Sigmoid colon (tissue), 7 donors: Measurements from ENCODE around the gene PAPLN. TPM values are rescaled to one million over a fixed set of nuclear protein-coding genes. Genes with fewer than 3 reads are reported as not detected.

ENCODE experiments used
- DNase-seq: peaks from one replicate; pipeline ENCODE4 v3.0.0-alpha.2; 2019
- H3K27ac ChIP-seq, 4 donors: fragments of 200-600 bp; sonication (generic); one replicate each; pipeline ENCODE4 v1.5.1; 2016 to 2019; ENCODE audit warnings: mild to moderate bottlenecking in 1 of 4
- H3K27me3 ChIP-seq, 3 donors: fragments of 200-600 bp; sonication (generic); one replicate each; pipeline ENCODE4 v1.5.1; 2019; ENCODE audit warnings: mild to moderate bottlenecking in 1 of 3
- H3K36me3 ChIP-seq, 4 donors: fragments of 200-600 bp; sonication (generic); one replicate each; pipeline ENCODE4 v1.5.1; 2016 to 2019
- H3K4me1 ChIP-seq, 4 donors: fragments of 200-600 bp; sonication (generic); one replicate each; pipeline ENCODE4 v1.5.1; 2017 to 2019
- H3K4me3 ChIP-seq, 4 donors: fragments of 200-600 bp; sonication (generic); one replicate each; pipeline ENCODE4 v1.5.1; 2017 to 2019; ENCODE audit warnings: mild to moderate bottlenecking in 2 of 4, moderate library complexity in 1 of 4
- H3K9me3 ChIP-seq, 4 donors: fragments of 200-600 bp in 3 of 4; sonication (generic) in 3 of 4; one replicate each; pipeline versions ENCODE4 v1.5.1 to v1.6.1; 2013 to 2019
- CTCF ChIP-seq, 4 experiments: fragments of 450-650 bp in 3 of 4; fragments of 200-600 bp in 1 of 4; IDR thresholded peaks; one replicate each; pipeline ENCODE4 v1.5.1; 2016 to 2019; ENCODE audit warnings: antibody characterized with exemption in 4 of 4, mild to moderate bottlenecking in 3 of 4, moderate library complexity in 2 of 4
- EP300 ChIP-seq, 4 donors: sonication (generic); formaldehyde crosslinking; IDR thresholded peaks; one replicate each; pipeline ENCODE4 v1.6.1; 2017; ENCODE audit warnings: antibody characterized with exemption in 4 of 4
- POLR2A ChIP-seq, 2 donors: fragments of 450-650 bp; IDR thresholded peaks; one replicate each; pipeline ENCODE4 v1.6.1; 2016; ENCODE audit warnings: antibody characterized with exemption in 2 of 2, mild to moderate bottlenecking in 2 of 2, moderate library complexity in 2 of 2
- POLR2AphosphoS5 ChIP-seq, 4 donors: sonication (generic); formaldehyde crosslinking; IDR thresholded peaks; one replicate each; pipeline ENCODE4 v1.6.1; 2017; ENCODE audit warnings: antibody characterized with exemption in 4 of 4
- WGBS, 2 donors: extraction: QIAGEN DNeasy Blood & Tissue Kit; methylation state at CpG; one replicate each; pipeline ENCODE4 v1.1.7; 2013; 5-methylcytosine and 5-hydroxymethylcytosine counted together
- intact Hi-C: fragments of 100-400 bp; cut with DNase I; formaldehyde crosslinking; loops from one replicate; pipeline ENCODE4 v1.15.1; 2023
- polyA plus RNA-seq, 3 donors: library from polyadenylated mRNA; stranded (reverse); fragments of 200-250 nt; gene quantifications; one replicate each; pipeline ENCODE4 v1.2.3, GENCODE V29; 2013
- small RNA-seq, 3 donors: library from RNA; depleted of rRNA; stranded (forward); fragments of <200 nt; gene quantifications; one replicate each; pipeline ENCODE3, GENCODE V24; 2016
- total RNA-seq, 4 donors: library from RNA; depleted of rRNA; stranded (reverse); fragments of >200 nt; gene quantifications; one replicate each; pipeline ENCODE4 v1.1.0, GENCODE V29; 2016
- donor health status: healthy with polysubstance abuse.
- donor health status: Bipolar disorder and iron deficiency.
- donor health status: healthy.

Gene PAPLN
- total and polyA plus RNA-seq, 7 donors, result 0.46 to 52.1 (median 13.6) TPM

GRCh38 chr14:73323896-73324399 lies 86.6 kb downstream of the PAPLN start:
- DNase-seq, result no peak
- Histone ChIP-seq H3K36me3 (peaks cover 0 to 5% (median 2%) of the 10 kb centered on the region in 4 donors), H3K9me3 (no peaks in the 10 kb centered on the region), H3K27ac (no peak overlapping the region), H3K27me3 (no peaks in the 10 kb centered on the region), H3K4me3 (no peak overlapping the region), H3K4me1 (peaks cover 0 to 9% (median 0%) of the 10 kb centered on the region in 4 donors)
- intact Hi-C loops, result no loop called here
- no peak for TF ChIP-seq CTCF (IDR thresholded peaks at IDR 0.05)
- TF ChIP-seq POLR2A (IDR thresholded peaks at IDR 0.05), result no peak
- TF ChIP-seq EP300 (IDR thresholded peaks at IDR 0.05), result no peak
- no peak for TF ChIP-seq POLR2AphosphoS5 (IDR thresholded peaks at IDR 0.05)
- 72 to 77% methylated on average over 3 of the region's 3 CpGs for WGBS, 2 donors

Small RNAs within 50 kb of the gene (small RNA-seq; reads per million reads assigned to genes)
- gene AC004858.1 (0 reads per million in 3 donors), gene RNU6-419P (0 reads per million in 3 donors)

Other genes starting within 250 kb of the PAPLN start
- gene ZFYVE1, start 210.4 kb upstream of the PAPLN start, total RNA-seq, result 10 to 100 TPM; 15.5 to 27.7 (median 21.2) TPM
- 1 to 10 TPM; 6.6 to 9.0 (median 8.3) TPM for gene ZFYVE1, start 210.4 kb upstream of the PAPLN start, polyA plus RNA-seq
- 10 to 100 TPM; 44.1 to 78.9 (median 57.3) TPM for gene RBM25, start 179.0 kb upstream of the PAPLN start, total RNA-seq
- 10 to 100 TPM; 10.8 to 46.7 (median 35.1) TPM for gene RBM25, start 179.0 kb upstream of the PAPLN start, polyA plus RNA-seq
- 10 to 100 TPM; 34.9 to 53.5 (median 46.4) TPM for gene PSEN1, start 101.0 kb upstream of the PAPLN start, total RNA-seq
- 10 to 100 TPM; 11.4 to 47.4 (median 14.3) TPM for gene PSEN1, start 101.0 kb upstream of the PAPLN start, polyA plus RNA-seq
- gene NUMB, start 221.0 kb downstream of the PAPLN start, total RNA-seq, result 10 to 100 TPM; 37.6 to 80.3 (median 55.7) TPM
- 10 to 100 TPM; 42.5 to 53.4 (median 45.6) TPM for gene NUMB, start 221.0 kb downstream of the PAPLN start, polyA plus RNA-seq